ENCODE measurements around the gene SLC30A1. TPM values are rescaled to one million over a fixed set of nuclear protein-coding genes. Genes with fewer than 3 reads are reported as not detected.

Gene SLC30A1
- total and polyA plus RNA-seq, 10 of the 15 experiments (the other 5 are each of a cell fraction or from before 2014, with no cell fraction given) = 3.5 to 14.1 (median 8.8) TPM

DNA sequence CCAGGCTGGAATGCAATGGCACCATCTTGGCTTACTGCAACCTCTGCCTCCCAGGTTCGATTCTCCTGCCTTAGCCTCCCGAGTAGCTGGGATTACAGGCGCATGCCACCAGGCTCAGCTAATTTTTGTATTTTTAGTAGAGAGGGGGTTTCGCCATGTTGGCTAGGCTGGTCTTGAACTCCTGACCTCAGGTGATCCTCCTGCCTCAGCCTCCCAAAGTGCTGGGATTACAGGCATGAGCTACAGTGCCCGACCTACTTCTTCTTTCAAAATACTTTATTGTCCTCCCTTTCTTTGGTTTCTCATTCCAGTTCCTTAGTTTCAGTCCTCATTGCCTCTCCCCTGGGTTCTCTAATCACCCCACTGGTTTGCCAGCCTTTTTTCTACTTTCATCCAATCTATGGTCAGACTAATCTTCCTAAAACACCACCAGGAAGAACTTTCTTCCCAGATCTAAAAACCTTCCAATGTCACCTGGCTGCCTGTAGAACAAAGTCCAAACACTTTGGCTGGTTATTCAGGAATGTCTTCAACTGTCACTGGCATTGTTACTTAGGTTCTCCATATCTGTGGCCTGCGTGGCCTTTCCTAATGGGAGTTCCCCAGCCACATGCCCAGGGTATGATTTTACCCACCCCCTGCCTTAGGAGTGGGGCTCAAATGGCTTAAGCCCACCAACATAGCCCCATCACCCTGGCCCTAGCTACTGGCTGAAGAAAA, 29.0 kb upstream of the SLC30A1 start:
- BruUV-seq (replicated peaks) = no TSS peak
- intact Hi-C loops (cut with micrococcal nuclease; ENCODE audit: unreplicated experiment) (no loop called here), in situ Hi-C loops (cut with MboI) (no loop called here)
- Histone ChIP-seq H3K4me1 (ENCODE audit: control insufficient read depth, insufficient read depth, low read length) (peaks cover 15% of the 10 kb centered on the region), H4K20me1 (ENCODE audit: control insufficient read depth, insufficient read depth) (no peaks in the 10 kb centered on the region), H3K4me2 (ENCODE audit: control insufficient read depth, insufficient read depth) (no peak overlapping the region), H3K4me3 (no peak overlapping the region), H3K9ac (ENCODE audit: control insufficient read depth, insufficient read depth, low read length) (no peak overlapping the region), H3K27me3 (replicated peaks in 1 of 2; ENCODE audit: control insufficient read depth in 2 of 2, insufficient read depth in 2 of 2, low read length in 1 of 2) (no peaks in the 10 kb centered on the region), H3K79me2 (ENCODE audit: control insufficient read depth, insufficient read depth, low read length) (peaks cover 3% of the 10 kb centered on the region), H3K36me3 (ENCODE audit: control insufficient read depth in 2 of 2, insufficient read depth in 2 of 2, low read length in 1 of 2) (no peaks in the 10 kb centered on the region), H2AFZ (ENCODE audit: control insufficient read depth, low read depth, low read length) (no peak overlapping the region), H3K9me3 (replicated peaks; ENCODE audit: control insufficient read depth, insufficient read depth, low read length) (no peaks in the 10 kb centered on the region), H3K27ac (ENCODE audit: control insufficient read depth, insufficient read depth) (no peak overlapping the region)
- 94% methylated on average over 6 of the region's 6 CpGs for WGBS (ENCODE audit: insufficient coverage, insufficient replicate concordance, low lambda C conversion rate, missing lambda C conversion rate)
- DNase-seq (ENCODE audit: low read depth, low spot score) (no peak), FAIRE-seq (no peak), ATAC-seq (no peak)
- TF ChIP-seq SUPT20H (IDR thresholded peaks at IDR 0.05; ENCODE audit: borderline replicate concordance, control insufficient read depth, low read depth, low read length) = no peak
- TF ChIP-seq CREB1 (IDR thresholded peaks at IDR 0.05; ENCODE audit: low read depth) = no peak
- no peak for TF ChIP-seq ZZZ3 (IDR thresholded peaks at IDR 0.05; ENCODE audit: control insufficient read depth, insufficient read length, low read depth)
- no peak for TF ChIP-seq ESRRA (IDR thresholded peaks at IDR 0.05; ENCODE audit: low read length)
- TF ChIP-seq RFX5 (IDR thresholded peaks at IDR 0.05; ENCODE audit: low read depth, low read length) = no peak
- no peak for TF ChIP-seq ZSCAN29 (IDR thresholded peaks at IDR 0.05)
- no peak for TF ChIP-seq RB1 (IDR thresholded peaks at IDR 0.05; ENCODE audit: borderline replicate concordance)
- no peak for TF ChIP-seq SPI1 (IDR thresholded peaks at IDR 0.05; ENCODE audit: borderline replicate concordance, insufficient read depth, low read depth, low read length)
- TF ChIP-seq, protein P1, sequence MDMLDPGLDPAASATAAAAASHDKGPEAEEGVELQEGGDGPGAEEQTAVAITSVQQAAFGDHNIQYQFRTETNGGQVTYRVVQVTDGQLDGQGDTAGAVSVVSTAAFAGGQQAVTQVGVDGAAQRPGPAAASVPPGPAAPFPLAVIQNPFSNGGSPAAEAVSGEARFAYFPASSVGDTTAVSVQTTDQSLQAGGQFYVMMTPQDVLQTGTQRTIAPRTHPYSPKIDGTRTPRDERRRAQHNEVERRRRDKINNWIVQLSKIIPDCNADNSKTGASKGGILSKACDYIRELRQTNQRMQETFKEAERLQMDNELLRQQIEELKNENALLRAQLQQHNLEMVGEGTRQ (IDR thresholded peaks at IDR 0.05; ENCODE audit: borderline replicate concordance, low read depth, low read length) = no peak
- no peak for TF ChIP-seq SP1 (IDR thresholded peaks at IDR 0.05; ENCODE audit: low read depth, low read length)
- TF ChIP-seq, protein P2, sequence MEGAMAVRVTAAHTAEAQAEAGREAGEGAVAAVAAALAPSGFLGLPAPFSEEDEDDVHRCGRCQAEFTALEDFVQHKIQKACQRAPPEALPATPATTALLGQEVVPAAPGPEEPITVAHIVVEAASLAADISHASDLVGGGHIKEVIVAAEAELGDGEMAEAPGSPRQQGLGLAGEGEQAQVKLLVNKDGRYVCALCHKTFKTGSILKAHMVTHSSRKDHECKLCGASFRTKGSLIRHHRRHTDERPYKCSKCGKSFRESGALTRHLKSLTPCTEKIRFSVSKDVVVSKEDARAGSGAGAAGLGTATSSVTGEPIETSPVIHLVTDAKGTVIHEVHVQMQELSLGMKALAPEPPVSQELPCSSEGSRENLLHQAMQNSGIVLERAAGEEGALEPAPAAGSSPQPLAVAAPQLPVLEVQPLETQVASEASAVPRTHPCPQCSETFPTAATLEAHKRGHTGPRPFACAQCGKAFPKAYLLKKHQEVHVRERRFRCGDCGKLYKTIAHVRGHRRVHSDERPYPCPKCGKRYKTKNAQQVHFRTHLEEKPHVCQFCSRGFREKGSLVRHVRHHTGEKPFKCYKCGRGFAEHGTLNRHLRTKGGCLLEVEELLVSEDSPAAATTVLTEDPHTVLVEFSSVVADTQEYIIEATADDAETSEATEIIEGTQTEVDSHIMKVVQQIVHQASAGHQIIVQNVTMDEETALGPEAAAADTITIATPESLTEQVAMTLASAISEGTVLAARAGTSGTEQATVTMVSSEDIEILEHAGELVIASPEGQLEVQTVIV (IDR thresholded peaks at IDR 0.05; ENCODE audit: borderline replicate concordance, partially characterized antibody) = no peak
- no peak for TF ChIP-seq BCL11A (IDR thresholded peaks at IDR 0.05; ENCODE audit: low read depth, low read length)
- ChIA-PET SMC1A (ENCODE audit: uncharacterized antibody, unreplicated experiment) (interaction anchor here (0.6 to 1.3 kb wide), 3 partner anchors 12 to 39 kb away, joined by 3 read pairs; partner anchors contain the start of gene SLC30A1), CTCF (interaction anchor here (0.7 to 1.3 kb wide), 4 partner anchors 17 to 139 kb away, joined by 3 read pairs; partner anchors contain the start of gene SLC30A1), POLR2A (interaction anchor here (0.5 to 0.8 kb wide), 4 partner anchors 90 to 427 kb away, joined by 3 to 5 read pairs (median 4); no protein-coding TSS in a partner anchor), RAD21 (ENCODE audit: unreplicated experiment) (interaction anchor here (1.0 kb wide), 1 partner anchor 26 kb away, joined by 3 read pairs; no protein-coding TSS in a partner anchor)
